HG03159 (cell line): ENCODE data around the gene DIRAS1.

Source experiments
- ATAC-seq: cut with Tn5 transposase; IDR thresholded peaks from one replicate; pipeline ENCODE4 v1.9.1; 2021; ENCODE audit warnings: mild to moderate bottlenecking, moderate library complexity; ENCODE audit not compliant: unreplicated experiment

The DIRAS1 gene

GRCh38 chr19:2755811-2756210, 34.6 kb upstream of the DIRAS1 start:
- ATAC-seq, result no peak

- no peak for ATAC-seq
These were observed 34.2 kb upstream of the DIRAS1 start for GRCh38 chr19:2755448-2755705.

DNA sequence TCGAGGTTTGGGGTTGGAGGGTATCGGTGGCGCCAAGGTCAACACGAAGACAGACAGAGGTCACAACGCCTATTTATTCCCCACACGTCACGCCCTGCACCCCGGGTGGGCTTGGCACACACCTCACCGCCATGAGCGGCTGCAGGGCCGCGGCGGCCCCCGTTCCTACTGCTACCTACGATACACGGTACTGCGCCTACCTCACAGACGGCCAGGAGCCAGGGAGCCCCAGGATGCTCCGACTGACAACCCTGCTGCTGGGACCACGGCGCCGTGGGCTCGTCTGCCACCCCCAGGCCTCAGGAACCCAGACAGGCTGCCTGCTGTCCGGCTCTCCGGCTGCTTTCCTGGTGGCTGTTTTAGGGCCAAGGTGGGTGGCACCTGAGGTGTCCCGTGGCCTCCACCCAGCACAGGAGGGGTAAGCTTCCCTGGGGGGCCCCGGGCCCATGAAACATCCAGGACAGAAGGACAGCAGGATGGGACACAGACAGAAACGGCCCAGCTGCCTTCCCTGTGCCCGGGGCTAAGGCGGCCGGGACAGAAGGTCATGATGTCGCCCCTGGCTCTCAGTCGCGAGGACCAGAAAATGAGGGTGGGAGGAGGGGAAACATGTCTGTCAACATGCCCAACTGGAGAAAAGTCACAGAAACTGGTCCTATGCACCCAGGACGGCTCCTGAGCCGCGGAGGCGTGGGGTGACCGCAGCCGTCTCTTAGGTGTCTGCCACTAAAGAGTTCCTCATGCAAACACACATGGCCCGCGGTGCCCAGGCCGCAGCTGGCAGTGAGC, 33.7 kb upstream of the DIRAS1 start:
- ATAC-seq, result no peak

DNA sequence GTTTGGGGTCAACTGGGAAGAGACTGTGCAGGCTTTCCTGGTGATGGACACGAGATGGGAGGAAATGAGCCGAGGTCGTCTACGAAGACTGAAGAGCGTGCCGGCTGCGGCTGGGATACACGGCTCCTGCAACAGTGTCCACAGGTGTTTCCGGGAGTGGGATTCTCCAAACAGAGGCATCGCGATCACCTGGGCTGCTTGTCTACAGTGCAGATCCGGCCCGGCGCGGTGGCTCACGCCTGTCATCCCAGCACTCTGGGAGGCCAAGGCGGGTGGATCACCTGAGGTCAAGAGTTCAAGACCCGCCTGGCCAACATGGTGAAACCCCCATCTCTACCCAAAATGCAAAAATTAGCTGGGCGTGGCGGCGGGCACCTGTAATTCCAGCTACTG, 30.3 kb upstream of the DIRAS1 start:
- ATAC-seq, result no peak

- no peak for ATAC-seq
These were observed 29.8 kb upstream of the DIRAS1 start for GRCh38 chr19:2750808-2751437.

DNA sequence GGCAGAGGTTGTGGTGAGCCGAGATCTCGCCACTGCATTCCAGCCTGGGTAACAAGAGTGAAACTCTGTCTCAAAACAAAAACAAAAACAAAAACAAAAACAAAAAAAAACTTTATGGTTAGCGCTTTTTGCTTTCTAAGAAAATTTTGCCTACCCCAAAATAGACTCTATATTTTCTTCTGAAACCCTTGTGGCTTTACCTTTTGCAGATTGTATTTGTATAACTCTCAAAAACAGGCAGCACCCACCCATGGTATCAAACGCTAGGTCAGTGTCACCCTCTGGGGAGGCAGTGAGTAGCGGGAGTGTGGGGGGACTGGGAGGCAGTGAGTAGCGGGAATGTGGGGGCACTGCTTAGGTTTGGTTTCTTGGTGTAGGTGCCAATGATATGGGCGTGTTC, 26.2 kb upstream of the DIRAS1 start:
- ATAC-seq, result no peak

GRCh38 chr19:2744113-2744512, 22.9 kb upstream of the DIRAS1 start:
- ATAC-seq, result no peak

DNA sequence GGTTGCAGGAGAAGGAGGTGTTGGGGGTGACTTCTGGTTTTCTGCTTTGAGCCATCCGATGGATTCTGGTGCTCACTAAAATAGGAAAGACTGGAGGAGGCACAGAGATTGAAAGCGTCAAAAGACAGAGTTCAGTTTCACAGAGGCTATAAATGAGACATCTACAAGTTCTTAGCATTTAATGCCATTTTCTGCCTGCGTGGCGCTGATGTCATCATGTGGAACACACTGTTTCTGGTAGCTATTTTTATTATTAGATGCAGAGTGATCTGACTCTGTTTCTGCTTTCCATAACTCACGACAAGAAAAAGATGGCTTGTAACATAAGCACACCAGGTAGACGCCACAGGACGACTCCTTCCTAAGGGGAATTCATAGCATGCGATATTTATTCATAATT, 21.9 kb upstream of the DIRAS1 start:
- no peak for ATAC-seq

- no peak for ATAC-seq
These were observed 19.1 kb upstream of the DIRAS1 start for GRCh38 chr19:2740314-2740656.

DNA sequence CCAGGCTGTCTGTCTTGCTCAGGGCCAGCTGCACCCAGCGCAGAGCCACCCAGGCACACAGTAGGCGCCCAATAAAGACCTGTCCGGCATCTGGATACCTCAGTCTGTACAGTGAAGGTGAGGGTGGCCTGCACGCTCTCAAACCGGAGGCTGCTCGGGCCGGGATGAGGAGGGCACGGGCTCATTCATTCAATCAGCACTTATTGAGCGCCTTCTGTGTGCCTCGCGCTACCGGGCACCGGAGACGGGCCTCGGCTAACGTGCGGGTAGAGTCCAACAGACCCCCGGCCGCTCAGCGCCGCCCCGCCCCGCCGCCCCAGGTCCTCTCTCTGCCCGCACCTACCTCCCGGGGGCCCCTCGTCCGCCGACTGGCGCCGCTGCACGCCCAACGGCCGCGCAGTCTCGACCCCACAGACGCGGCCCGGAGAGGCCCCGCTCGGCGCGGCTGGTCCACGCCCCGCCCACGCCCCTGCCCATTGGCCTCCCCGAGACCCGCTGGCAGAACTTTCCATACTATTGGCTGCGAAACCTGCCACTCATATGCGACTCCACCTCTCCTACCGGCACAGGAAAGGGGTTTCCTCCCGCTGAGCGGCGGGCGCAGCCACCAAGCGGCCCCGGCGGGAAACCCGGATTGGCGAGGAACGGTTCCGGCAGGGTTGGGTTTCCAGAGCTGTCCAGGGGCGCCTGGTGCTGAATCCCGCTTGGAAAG, 18.6 kb upstream of the DIRAS1 start, which contains the start of gene SLC39A3:
Gene SLC39A3 (minus strand): TSS at position 416 of the 712 bp plus-strand sequence. CDS start 2,760 bp downstream, outside the sequence.
- peak; percentile 91 for ATAC-seq

- no peak for ATAC-seq
These were observed 15.5 kb upstream of the DIRAS1 start for GRCh38 chr19:2736550-2737190.

GRCh38 chr19:2735374-2735773, 14.2 kb upstream of the DIRAS1 start:
- ATAC-seq, result no peak

DNA sequence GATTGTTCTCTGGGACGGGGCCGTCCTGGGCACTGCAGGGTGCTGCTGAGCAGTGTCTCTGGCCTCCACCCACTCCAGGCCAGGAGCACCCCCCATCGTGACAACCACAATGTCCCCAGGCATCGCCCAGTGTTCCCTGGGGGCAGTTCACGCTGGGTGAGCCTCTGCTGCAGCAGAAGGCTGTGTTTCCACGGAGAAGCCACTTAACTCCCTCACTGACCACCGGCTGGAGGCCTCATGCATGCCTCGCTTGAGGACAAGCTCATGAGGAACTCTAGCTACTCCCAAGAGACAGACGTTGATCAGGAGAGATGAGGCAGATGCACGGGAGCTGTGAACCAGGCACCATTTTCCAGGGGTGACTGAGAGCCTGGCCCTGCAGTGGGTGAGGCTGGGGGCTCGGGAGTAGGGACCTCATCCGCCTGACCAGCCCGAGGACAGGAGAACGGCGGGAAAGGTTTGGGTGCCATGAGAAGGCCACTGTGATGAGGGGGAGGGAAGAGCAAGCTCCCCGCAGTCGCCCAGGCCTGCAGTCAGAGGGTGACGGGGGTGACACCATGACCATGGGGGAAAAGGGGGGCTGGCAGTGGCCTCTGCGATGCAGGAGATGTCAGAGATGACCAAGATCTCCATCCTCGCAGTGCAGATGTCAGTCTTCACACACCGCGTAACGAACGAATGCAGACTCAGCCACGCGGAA, 13.6 kb upstream of the DIRAS1 start:
- ATAC-seq, result no peak

GRCh38 chr19:2733930-2734588, 12.9 kb upstream of the DIRAS1 start:
- ATAC-seq, result no peak

- no peak for ATAC-seq
These were observed 11.7 kb upstream of the DIRAS1 start for GRCh38 chr19:2732883-2733282.

DNA sequence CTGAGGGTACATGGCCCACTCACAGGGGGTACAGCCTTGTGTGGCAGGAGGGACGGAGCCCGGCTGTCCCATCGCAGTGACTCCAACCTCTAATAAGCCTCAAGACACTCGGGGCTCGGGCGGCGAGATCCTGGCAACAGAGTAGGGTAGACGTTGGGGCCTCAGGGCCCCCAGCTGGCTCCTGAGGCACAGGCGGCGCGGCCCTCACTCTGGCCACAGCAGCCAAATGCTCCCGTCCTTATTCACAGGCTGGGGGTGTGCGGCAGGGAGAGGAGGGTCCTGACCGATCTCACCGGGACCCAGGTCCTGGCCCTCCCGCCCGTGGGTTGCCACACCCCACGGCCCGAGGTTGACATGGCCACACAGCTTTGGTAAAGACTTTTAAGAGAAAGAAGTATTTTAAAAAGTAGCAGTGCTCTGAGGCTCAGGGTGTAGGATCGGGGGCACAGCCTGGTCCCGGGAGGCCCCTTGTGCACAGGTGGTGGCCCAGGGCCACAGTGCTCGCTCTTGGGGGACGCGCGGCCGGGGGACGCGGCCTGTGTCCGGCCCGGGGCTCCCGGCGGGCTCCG, 11.1 kb upstream of the DIRAS1 start:
- ATAC-seq, result no peak

DNA sequence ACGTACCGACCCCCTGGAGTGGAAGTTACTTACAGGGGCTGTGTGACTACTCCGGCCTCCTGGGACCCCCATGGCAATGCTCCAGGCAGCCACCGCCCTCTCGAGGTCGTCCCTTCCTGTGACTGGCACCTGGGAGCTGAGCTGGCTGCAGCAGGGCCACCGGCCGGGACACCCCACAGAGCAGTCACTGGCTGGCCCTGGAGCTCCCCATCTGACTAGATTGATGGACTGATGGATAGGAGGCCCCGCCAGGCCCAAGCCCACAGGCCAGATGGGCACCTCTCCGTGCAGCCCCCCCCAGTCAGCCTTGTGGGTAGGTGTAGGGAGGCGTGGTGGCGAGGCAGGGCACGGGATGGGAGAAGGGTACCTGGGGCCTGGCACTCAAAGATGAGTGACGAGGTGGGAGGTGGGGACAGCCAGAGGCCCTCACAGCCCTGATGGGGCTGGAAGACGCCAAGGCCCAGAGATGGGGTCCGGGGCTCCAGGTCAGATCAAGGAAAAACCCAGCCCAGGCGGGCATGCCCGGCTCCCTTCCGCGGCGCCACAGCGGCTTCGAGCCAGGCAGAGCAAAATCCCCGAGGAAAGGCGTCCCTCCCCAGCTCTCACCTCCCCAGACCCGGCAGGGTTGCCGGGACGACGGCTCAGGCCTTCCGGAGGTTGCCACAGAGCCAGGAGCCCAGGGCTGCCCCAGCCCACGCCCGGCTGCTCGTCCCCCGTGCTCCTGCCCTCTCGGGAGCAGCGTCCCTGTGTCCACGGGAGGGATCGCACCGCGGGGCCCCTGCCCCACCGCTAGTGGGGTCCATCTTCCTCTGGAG, 10.2 kb upstream of the DIRAS1 start:
- no peak for ATAC-seq

DNA sequence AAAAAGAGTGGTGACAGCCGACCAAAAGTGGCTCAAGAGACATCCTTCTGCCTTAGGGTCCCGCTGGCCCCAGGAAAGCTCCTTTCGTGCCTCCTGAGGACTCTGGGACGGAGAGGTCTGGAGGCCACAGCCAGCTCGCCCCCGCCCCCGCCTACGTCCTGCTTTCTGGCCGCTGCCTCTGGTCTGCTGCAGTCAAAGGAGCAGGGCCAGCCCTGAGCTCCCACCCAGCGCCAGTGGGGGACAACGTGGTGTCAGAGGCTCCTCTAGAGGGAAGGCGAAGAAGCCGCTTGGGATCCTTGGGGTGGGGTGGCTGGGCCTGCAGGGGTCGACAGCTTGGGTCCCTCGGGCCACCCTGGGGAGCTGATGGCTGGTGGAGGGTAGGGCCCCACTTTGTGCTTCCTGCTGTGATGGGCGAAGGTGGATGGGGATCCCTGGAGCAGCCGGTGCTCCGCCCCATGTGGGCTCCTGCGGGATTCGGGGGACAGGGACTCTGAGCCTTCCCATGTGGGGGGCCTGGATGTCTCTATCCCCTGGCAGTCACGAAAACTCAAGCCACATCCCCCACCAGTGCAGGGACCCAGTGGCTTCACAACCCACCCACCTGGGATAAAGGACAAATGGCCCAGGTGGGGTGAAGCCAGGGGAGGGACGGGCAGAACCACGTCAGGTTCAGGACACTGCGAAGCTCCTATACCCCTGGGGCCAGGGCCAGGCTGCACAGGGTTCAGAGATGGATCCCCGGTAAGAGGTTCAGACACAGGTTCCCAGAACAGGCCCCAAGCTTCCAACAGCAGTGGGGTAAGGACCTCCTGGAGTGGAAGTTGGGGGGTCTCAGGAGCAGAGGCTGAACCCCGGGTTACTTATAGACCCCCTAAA, 9.0 kb upstream of the DIRAS1 start:
- no peak for ATAC-seq
